Measurements from ENCODE around the gene OR1N1. TPM values are rescaled to one million over a fixed set of nuclear protein-coding genes. Genes with fewer than 3 reads are reported as not detected.

The OR1N1 gene
- total and polyA plus RNA-seq, 2 donors (not counting 3 experiments of a cell fraction or from before 2014, with no cell fraction given) = 0.08 TPM; not detected in 1

DNA sequence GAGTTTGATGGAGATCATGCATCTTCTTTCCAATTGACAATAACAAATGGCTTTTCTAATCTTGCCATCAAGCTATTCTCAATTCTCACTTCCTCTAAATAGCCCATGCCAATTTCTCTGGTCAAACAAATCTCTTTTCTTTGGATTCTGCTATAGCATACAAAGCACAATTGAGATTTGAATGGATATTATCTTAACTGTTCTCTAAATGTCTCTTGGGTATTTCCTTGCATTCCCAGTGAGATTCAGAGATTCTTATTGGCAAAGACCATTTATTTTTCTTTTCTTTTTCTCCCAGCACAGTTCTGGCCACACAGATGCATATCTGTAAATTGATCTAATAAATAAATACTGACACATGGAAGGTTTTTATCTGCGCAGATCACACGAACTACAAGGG lies 25.7 kb upstream of the OR1N1 start, which contains the start of gene OR1N2:
TSS of gene OR1N2 (plus strand) at position 301 of the 400 bp plus-strand sequence. CDS start 100 bp downstream, outside the sequence.
- Histone ChIP-seq H3K9ac (replicated peaks; ENCODE audit: extremely low read depth, insufficient read depth, low read length) (no peak within 1 kb of the TSS), H3K4me1 (ENCODE audit: control insufficient read depth, extremely low read depth, insufficient read depth, low read length) (no peaks in the 10 kb centered on the region), H3K79me2 (ENCODE audit: control insufficient read depth, insufficient read depth, low read length) (no peaks in the 10 kb centered on the region), H2AFZ (ENCODE audit: low read depth, low read length) (no peak within 1 kb of the TSS), H3K27ac (ENCODE audit: insufficient read depth, low read depth, low read length) (no peak within 1 kb of the TSS), H3K9me3 (replicated peaks; ENCODE audit: control insufficient read depth, insufficient read depth, low read length) (no peaks in the 10 kb centered on the region), H4K20me1 (replicated peaks; ENCODE audit: control insufficient read depth, extremely low read depth, insufficient read depth, low read length) (no peaks in the 10 kb centered on the region), H3K36me3 (ENCODE audit: control insufficient read depth in 2 of 2, extremely low read depth in 1 of 2, insufficient read depth in 2 of 2, low read length in 2 of 2) (no peaks in the 10 kb centered on the region), H3K27me3 (ENCODE audit: control insufficient read depth in 2 of 2, insufficient read depth in 2 of 2, low read length in 2 of 2) (peaks cover 2 to 6% of the 10 kb centered on the region in 2 experiments), H3K4me3 (replicated peaks in 1 of 3; ENCODE audit: insufficient read depth in 1 of 3, low read depth in 1 of 3, low read length in 3 of 3) (no peak within 1 kb of the TSS), H3K4me2 (ENCODE audit: insufficient read depth, low read length) (no peak within 1 kb of the TSS), H3K9me1 (replicated peaks; ENCODE audit: control insufficient read depth, extremely low read depth, insufficient read depth, low read length) (no peaks in the 10 kb centered on the region)
- DNase-seq (ENCODE audit: low read depth, low spot score) (no peak), FAIRE-seq (no peak)
- ChIA-PET CTCF (interaction anchor here (1.3 to 1.9 kb wide), 2 partner anchors 12 to 54 kb away, joined by 3 to 6 read pairs; no protein-coding TSS in a partner anchor), POLR2A (no interaction called here)
- intact Hi-C loops (cut with micrococcal nuclease) = no loop called here
- BruUV-seq (replicated peaks) = no TSS peak
- dilution Hi-C loops (cut with MboI; ENCODE audit: extremely low pct_ligation_motif_present, low sequenced_read_pairs) = no loop called here
- TF ChIP-seq MYC (IDR thresholded peaks at IDR 0.05; ENCODE audit: low read depth, low read length) (no peak), EZH2 (IDR thresholded peaks at IDR 0.05; ENCODE audit: borderline replicate concordance, low read depth, low read length, severe bottlenecking) (no peak), JUN (IDR thresholded peaks at IDR 0.05; ENCODE audit: borderline replicate concordance, insufficient read depth, insufficient read length, low read depth) (no peak), GATA2 (IDR thresholded peaks at IDR 0.05; ENCODE audit: insufficient read depth, insufficient read length, low read depth, low read length) (no peak), CTCF (IDR thresholded peaks at IDR 0.05; ENCODE audit: extremely low read depth in 1 of 2, insufficient read depth in 1 of 2, low read depth in 1 of 2, low read length in 2 of 2) (no peak), POLR2AphosphoS5 (IDR thresholded peaks at IDR 0.05; ENCODE audit: insufficient read depth, low read depth, low read length) (no peak), FOS (IDR thresholded peaks at IDR 0.05; ENCODE audit: borderline replicate concordance, insufficient read depth, low read length) (no peak), POLR2A (IDR thresholded peaks at IDR 0.05; ENCODE audit: low read depth, low read length) (no peak)
- TF ChIP-seq, protein P1, sequence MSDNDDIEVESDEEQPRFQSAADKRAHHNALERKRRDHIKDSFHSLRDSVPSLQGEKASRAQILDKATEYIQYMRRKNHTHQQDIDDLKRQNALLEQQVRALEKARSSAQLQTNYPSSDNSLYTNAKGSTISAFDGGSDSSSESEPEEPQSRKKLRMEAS (IDR thresholded peaks at IDR 0.05; ENCODE audit: insufficient read depth, insufficient read length) = no peak

Data from endothelial cell of umbilical vein (primary cell).